Trophoblast cell (in vitro differentiated cells and primary cell): ENCODE measurements around the gene LDLRAD4.

Source experiments
- DNase-seq, 2 donors: peaks; one replicate each; pipeline ENCODE4 v3.0.0-alpha.2; 2016
- H2AFZ ChIP-seq: 2 replicates; pipeline ENCODE4 v1.6.1; 2013; ENCODE audit warnings: low read length, moderate library complexity, mild to moderate bottlenecking; ENCODE audit not compliant: insufficient read depth, poor library complexity
- H2AK5ac ChIP-seq: 2 replicates; pipeline ENCODE4 v1.6.1; 2013; ENCODE audit warnings: mild to moderate bottlenecking, low read length
- H2BK120ac ChIP-seq: 2 replicates; pipeline ENCODE4 v1.6.1; 2013; ENCODE audit warnings: low read length, mild to moderate bottlenecking, moderate library complexity; ENCODE audit not compliant: insufficient read depth, poor library complexity
- H2BK12ac ChIP-seq: 2 replicates; pipeline ENCODE4 v1.6.1; 2013; ENCODE audit warnings: mild to moderate bottlenecking, low read length, moderate library complexity
- H2BK5ac ChIP-seq: 2 replicates; pipeline ENCODE4 v1.6.1; 2013; ENCODE audit warnings: low read length, low read depth, moderate library complexity, mild to moderate bottlenecking; ENCODE audit not compliant: poor library complexity
- H3K14ac ChIP-seq: 2 replicates; pipeline ENCODE4 v1.6.1; 2013; ENCODE audit warnings: mild to moderate bottlenecking, low read length
- H3K18ac ChIP-seq: 2 replicates; pipeline ENCODE4 v1.6.1; 2013; ENCODE audit warnings: mild to moderate bottlenecking, low read length
- H3K23ac ChIP-seq: 2 replicates; pipeline ENCODE4 v1.6.1; 2013; ENCODE audit warnings: low read length
- H3K27ac ChIP-seq: 2 replicates; pipeline ENCODE4 v1.5.1; 2013; ENCODE audit warnings: low read depth, mild to moderate bottlenecking, inconsistent platforms, low read length, moderate library complexity
- H3K27me3 ChIP-seq: 2 replicates; pipeline ENCODE4 v1.6.1; 2013; ENCODE audit warnings: inconsistent platforms, mild to moderate bottlenecking, low read length, moderate library complexity; ENCODE audit not compliant: insufficient read depth
- H3K36me3 ChIP-seq, 2 experiments: 1 replicate in 1 of 2; 2 replicates in 1 of 2; pipeline ENCODE4 v1.6.1; 2013; ENCODE audit warnings: low read length in 2 of 2, mild to moderate bottlenecking in 2 of 2, moderate library complexity in 1 of 2; ENCODE audit not compliant: insufficient read depth in 2 of 2, control insufficient read depth in 1 of 2
- H3K4ac ChIP-seq: 2 replicates; pipeline ENCODE4 v1.6.1; 2013; ENCODE audit warnings: low read depth, mild to moderate bottlenecking, low read length, moderate library complexity
- H3K4me1 ChIP-seq, 2 experiments: 1 replicate in 1 of 2; 2 replicates in 1 of 2; pipeline ENCODE4 v1.6.1; 2013; ENCODE audit warnings: low read length in 2 of 2, mild to moderate bottlenecking in 2 of 2, moderate library complexity in 1 of 2; ENCODE audit not compliant: insufficient read depth in 2 of 2, control insufficient read depth in 1 of 2
- H3K4me2 ChIP-seq: 2 replicates; pipeline ENCODE4 v1.6.1; 2013; ENCODE audit warnings: inconsistent platforms, mild to moderate bottlenecking, low read length, moderate library complexity
- H3K4me3 ChIP-seq: 2 replicates; pipeline ENCODE4 v1.5.1; 2013; ENCODE audit warnings: mild to moderate bottlenecking, low read depth, low read length, inconsistent platforms
- H3K79me1 ChIP-seq: one replicate; pipeline ENCODE4 v1.6.1; 2013; ENCODE audit warnings: low read length
- H3K79me2 ChIP-seq: 2 replicates; pipeline ENCODE4 v1.6.1; 2013; ENCODE audit warnings: low read length, mild to moderate bottlenecking; ENCODE audit not compliant: control insufficient read depth, insufficient read depth, poor library complexity
- H3K9ac ChIP-seq: 2 replicates; pipeline ENCODE4 v1.6.1; 2013; ENCODE audit warnings: mild to moderate bottlenecking, low read length
- H3K9me3 ChIP-seq: 2 replicates; pipeline ENCODE4 v1.6.1; 2013; ENCODE audit warnings: low read depth, mild to moderate bottlenecking, control low read depth, inconsistent platforms, low read length; ENCODE audit not compliant: insufficient read depth
- H4K12ac ChIP-seq: 2 replicates; pipeline ENCODE4 v1.6.1; 2013; ENCODE audit warnings: low read depth, mild to moderate bottlenecking, low read length, moderate library complexity
- H4K8ac ChIP-seq: 2 replicates; pipeline ENCODE4 v1.6.1; 2013; ENCODE audit warnings: low read depth, mild to moderate bottlenecking, low read length, moderate library complexity
- H4K91ac ChIP-seq: one replicate; pipeline ENCODE4 v1.6.1; 2013; ENCODE audit warnings: low read depth, mild to moderate bottlenecking, low read length, moderate library complexity
- WGBS: extraction: QIAGEN DNeasy Blood & Tissue Kit; methylation state at CpG from one replicate; pipeline ENCODE4 v1.1.7; 2013; ENCODE audit warnings: missing lambda C conversion rate; ENCODE audit not compliant: insufficient read length, insufficient coverage; ENCODE audit errors: extremely low coverage; 5-methylcytosine and 5-hydroxymethylcytosine counted together

Gene LDLRAD4

GRCh38 chr18:13635046-13635445 lies 416.5 kb downstream of the LDLRAD4 start:
- H2BK5ac ChIP-seq = no peak overlapping the region
- H2AK5ac ChIP-seq = no peak overlapping the region
- H3K36me3 ChIP-seq = no peaks in the 10 kb centered on the region
- H3K79me1 ChIP-seq = no peaks in the 10 kb centered on the region
- no peaks in the 10 kb centered on the region for H3K27me3 ChIP-seq
- peaks cover 14% of the 10 kb centered on the region for H3K9me3 ChIP-seq
- H3K9ac ChIP-seq = no peak overlapping the region
- H3K4ac ChIP-seq = no peak overlapping the region
- H2AFZ ChIP-seq = no peak overlapping the region
- H2BK120ac ChIP-seq = no peak overlapping the region
- DNase-seq = no peak
- H4K8ac ChIP-seq = no peak overlapping the region
- H3K4me3 ChIP-seq = no peak overlapping the region
- WGBS = no CpG with 5 or more reads among the region's 5 CpGs
- H4K12ac ChIP-seq = no peak overlapping the region
- no peaks in the 10 kb centered on the region for H3K4me1 ChIP-seq
- no peak overlapping the region for H3K18ac ChIP-seq
- H3K23ac ChIP-seq = no peak overlapping the region
- H3K4me2 ChIP-seq = no peak overlapping the region
- no peak overlapping the region for H4K91ac ChIP-seq
- H3K79me2 ChIP-seq = no peaks in the 10 kb centered on the region
- H3K14ac ChIP-seq = no peak overlapping the region
- H3K27ac ChIP-seq = no peak overlapping the region
- H2BK12ac ChIP-seq = no peak overlapping the region

- no peak overlapping the region for H3K18ac ChIP-seq
- H3K9ac ChIP-seq = no peak overlapping the region
- H2AK5ac ChIP-seq = no peak overlapping the region
- H3K79me2 ChIP-seq = no peaks in the 10 kb centered on the region
- H3K23ac ChIP-seq = no peak overlapping the region
- no peak overlapping the region for H3K4ac ChIP-seq
- DNase-seq = no peak
- H2AFZ ChIP-seq = no peak overlapping the region
- H2BK5ac ChIP-seq = no peak overlapping the region
- H3K27ac ChIP-seq = no peak overlapping the region
- no CpG with 5 or more reads among the region's 10 CpGs for WGBS
- no peak overlapping the region for H4K91ac ChIP-seq
- H3K4me3 ChIP-seq = no peak overlapping the region
- no peak overlapping the region for H4K8ac ChIP-seq
- H3K4me1 ChIP-seq = no peaks in the 10 kb centered on the region
- H2BK120ac ChIP-seq = no peak overlapping the region
- peaks cover 2% of the 10 kb centered on the region for H3K9me3 ChIP-seq
- H2BK12ac ChIP-seq = no peak overlapping the region
- no peak overlapping the region for H3K14ac ChIP-seq
- H3K36me3 ChIP-seq = no peaks in the 10 kb centered on the region
- no peak overlapping the region for H4K12ac ChIP-seq
- no peaks in the 10 kb centered on the region for H3K27me3 ChIP-seq
- no peak overlapping the region for H3K4me2 ChIP-seq
- no peaks in the 10 kb centered on the region for H3K79me1 ChIP-seq
These were observed 420.4 kb downstream of the LDLRAD4 start for GRCh38 chr18:13638719-13639595.

GRCh38 chr18:13640266-13640860 lies 421.8 kb downstream of the LDLRAD4 start:
- Histone ChIP-seq H3K4me3 (no peak overlapping the region), H3K4me1 (no peaks in the 10 kb centered on the region), H4K12ac (no peak overlapping the region), H3K18ac (no peak overlapping the region), H2BK5ac (no peak overlapping the region), H3K36me3 (peaks cover 4% of the 10 kb centered on the region in 2 experiments), H3K4ac (no peak overlapping the region), H2BK12ac (no peak overlapping the region), H2AFZ (no peak overlapping the region), H2BK120ac (no peak overlapping the region), H3K9ac (no peak overlapping the region), H2AK5ac (no peak overlapping the region), H3K27me3 (no peaks in the 10 kb centered on the region), H3K9me3 (peaks cover 2% of the 10 kb centered on the region), H3K79me1 (no peaks in the 10 kb centered on the region), H3K4me2 (no peak overlapping the region), H3K23ac (peak overlapping the region; percentile 37), H4K8ac (no peak overlapping the region), H3K79me2 (no peaks in the 10 kb centered on the region), H3K14ac (no peak overlapping the region), H4K91ac (no peak overlapping the region), H3K27ac (no peak overlapping the region)
- WGBS = no CpG with 5 or more reads among the region's 10 CpGs
- DNase-seq = no peak

GRCh38 chr18:13641551-13642439 lies 423.2 kb downstream of the LDLRAD4 start:
- no peak overlapping the region for H3K18ac ChIP-seq
- H4K12ac ChIP-seq = no peak overlapping the region
- H3K4ac ChIP-seq = no peak overlapping the region
- peaks cover 2% of the 10 kb centered on the region for H3K9me3 ChIP-seq
- H4K91ac ChIP-seq = no peak overlapping the region
- H3K9ac ChIP-seq = no peak overlapping the region
- no peak overlapping the region for H2BK120ac ChIP-seq
- no peak overlapping the region for H3K23ac ChIP-seq
- H2BK5ac ChIP-seq = no peak overlapping the region
- H2AK5ac ChIP-seq = no peak overlapping the region
- no CpG with 5 or more reads among the region's 84 CpGs for WGBS
- peaks cover 4 to 5% of the 10 kb centered on the region in 2 experiments for H3K36me3 ChIP-seq
- no peaks in the 10 kb centered on the region for H3K4me1 ChIP-seq
- no peak overlapping the region for H4K8ac ChIP-seq
- no peaks in the 10 kb centered on the region for H3K79me2 ChIP-seq
- no peaks in the 10 kb centered on the region for H3K27me3 ChIP-seq
- H2BK12ac ChIP-seq = no peak overlapping the region
- H3K4me3 ChIP-seq = no peak overlapping the region
- H3K27ac ChIP-seq = no peak overlapping the region
- DNase-seq = no peak
- H3K14ac ChIP-seq = no peak overlapping the region
- no peaks in the 10 kb centered on the region for H3K79me1 ChIP-seq
- no peak overlapping the region for H2AFZ ChIP-seq
- peak overlapping the region; percentile 45 for H3K4me2 ChIP-seq
